Posterior vena cava (tissue), 2 donors: ENCODE measurements around the gene CACTIN. TPM values are rescaled to one million over a fixed set of nuclear protein-coding genes. Genes with fewer than 3 reads are reported as not detected.
A peak's percentile ranks its signal among the peaks of the same experiment; 100 is the strongest.
"Not testable (repeated sequence)": the region's sequence is repeated elsewhere in the genome, so short reads cannot be mapped to it uniquely, and the experiment has no call there.

Experiments
- DNase-seq: peaks from one replicate; pipeline ENCODE4 v3.0.0-alpha.2; 2020; ENCODE audit warnings: low spot score
- intact Hi-C, 2 donors: fragments of 100-400 bp; cut with DNase I; formaldehyde crosslinking; loops; one replicate each; pipeline versions ENCODE4 v1.14.1 to v1.14.2; 2022 to 2023
- total RNA-seq, 2 donors: library from RNA; stranded (reverse); fragmentation: NEBNext Ultra II Directional; extraction: Animal tissue kit (Norgen Biotek cat#: 25700); gene quantifications; one replicate each; pipeline ENCODE4 v1.2.1, GENCODE V29; 2021
- donor health status: DM: yes; HTN: yes; CAD: no.
- donor health status: DM: yes; HTN: yes; CAD: no.

Gene CACTIN
- total RNA-seq, 2 donors from 2014 or later, result 13.0 to 17.0 TPM

GRCh38 chr19:3605361-3605760 lies 21.2 kb downstream of the CACTIN start:
- intact Hi-C loops, result no loop called here
- no peak for DNase-seq

DNA sequence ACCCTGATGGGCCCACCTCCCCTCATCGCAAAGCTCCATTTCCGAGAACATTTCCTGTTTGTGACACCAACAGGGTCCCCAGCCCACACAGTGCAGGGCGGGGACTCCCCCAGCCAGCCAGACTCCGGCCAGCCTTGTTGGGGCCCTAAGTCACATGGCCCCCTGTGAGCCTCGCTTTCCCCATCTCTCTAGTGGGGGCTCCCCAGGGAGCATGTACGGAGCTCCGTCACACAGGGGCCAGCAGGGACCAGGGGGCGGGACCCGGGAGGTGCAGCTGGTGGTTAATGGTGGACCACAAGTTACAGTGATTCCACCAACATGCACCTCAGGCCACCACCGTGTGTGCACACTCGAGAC lies 21.6 kb downstream of the CACTIN start:
- intact Hi-C loops, result no loop called here
- DNase-seq, result peak; percentile 80

GRCh38 chr19:3604227-3604986 lies 22.2 kb downstream of the CACTIN start:
- DNase-seq, result peak; percentile 83
- intact Hi-C loops, result no loop called here

DNA sequence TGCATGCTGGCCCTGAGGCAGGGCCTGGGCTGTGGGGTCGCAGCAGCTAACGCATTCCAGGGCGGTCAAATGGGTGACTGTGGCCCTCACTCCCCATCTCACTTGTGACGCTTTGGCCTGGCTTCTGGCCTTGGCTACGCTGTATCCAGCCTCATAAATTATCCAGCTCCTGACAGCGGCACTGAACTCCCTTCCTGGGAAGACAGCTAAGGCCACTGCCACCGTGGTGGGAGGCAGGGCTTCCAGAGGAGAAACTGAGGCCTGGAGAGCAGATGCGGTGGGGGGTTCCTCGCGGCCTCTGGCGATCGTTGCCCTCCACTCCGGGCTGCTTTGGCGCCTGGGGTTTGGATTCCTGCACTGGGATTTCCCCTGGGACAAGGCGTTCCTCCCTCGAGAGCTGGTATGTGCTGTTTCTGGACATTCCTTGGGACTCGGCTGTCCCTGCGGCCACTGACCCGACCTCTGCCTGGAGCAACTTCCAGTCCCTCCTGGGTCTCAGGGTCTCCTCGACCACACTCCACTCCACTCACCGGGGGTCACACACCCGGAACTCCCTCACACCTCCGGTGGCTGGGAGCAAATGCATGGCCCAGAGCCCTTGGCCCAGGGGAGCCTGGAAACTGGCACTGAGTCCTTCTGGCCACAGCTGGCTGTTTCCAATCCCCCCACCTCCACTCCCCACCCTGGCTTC lies 23.3 kb downstream of the CACTIN start:
- DNase-seq, result peak; percentile 83
- intact Hi-C loops, result no loop called here

GRCh38 chr19:3601021-3601420 lies 25.6 kb downstream of the CACTIN start:
- DNase-seq, result no peak
- intact Hi-C loops, result no loop called here

GRCh38 chr19:3599776-3600187 lies 26.8 kb downstream of the CACTIN start:
- intact Hi-C loops, result no loop called here
- DNase-seq, result peak; percentile 67

DNA sequence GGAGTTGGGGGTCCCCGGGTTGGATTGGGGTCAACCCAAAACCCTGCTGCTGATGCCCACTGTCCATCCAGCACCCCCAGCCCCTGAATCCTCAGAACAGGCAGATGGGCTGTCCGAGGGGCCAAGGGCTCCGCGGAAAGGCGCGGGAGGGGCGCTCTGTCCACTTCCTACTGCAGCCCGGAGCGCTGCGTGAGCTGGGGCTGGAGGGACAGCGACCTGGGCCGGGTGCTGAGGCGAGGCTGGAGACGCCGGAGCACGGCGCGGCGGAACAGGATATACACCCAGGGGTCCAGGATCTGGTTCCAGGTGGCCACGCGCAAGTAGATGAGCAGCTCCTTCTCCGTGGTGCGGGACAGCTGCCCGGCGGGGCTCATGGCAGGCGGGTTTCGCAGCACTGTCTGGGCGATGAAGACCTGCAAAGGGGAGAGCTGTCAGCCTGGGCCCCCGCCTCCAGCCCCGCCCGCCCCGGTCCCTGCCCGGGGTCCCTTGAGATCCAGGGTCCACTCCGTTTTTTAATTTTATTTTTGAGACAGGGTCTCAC lies 31.0 kb downstream of the CACTIN start:
- peak; percentile 76 for DNase-seq
- intact Hi-C loops, result no loop called here

GRCh38 chr19:3593156-3593555 lies 33.4 kb downstream of the CACTIN start:
- intact Hi-C loops, result no loop called here
- peak; percentile 73 for DNase-seq

DNA sequence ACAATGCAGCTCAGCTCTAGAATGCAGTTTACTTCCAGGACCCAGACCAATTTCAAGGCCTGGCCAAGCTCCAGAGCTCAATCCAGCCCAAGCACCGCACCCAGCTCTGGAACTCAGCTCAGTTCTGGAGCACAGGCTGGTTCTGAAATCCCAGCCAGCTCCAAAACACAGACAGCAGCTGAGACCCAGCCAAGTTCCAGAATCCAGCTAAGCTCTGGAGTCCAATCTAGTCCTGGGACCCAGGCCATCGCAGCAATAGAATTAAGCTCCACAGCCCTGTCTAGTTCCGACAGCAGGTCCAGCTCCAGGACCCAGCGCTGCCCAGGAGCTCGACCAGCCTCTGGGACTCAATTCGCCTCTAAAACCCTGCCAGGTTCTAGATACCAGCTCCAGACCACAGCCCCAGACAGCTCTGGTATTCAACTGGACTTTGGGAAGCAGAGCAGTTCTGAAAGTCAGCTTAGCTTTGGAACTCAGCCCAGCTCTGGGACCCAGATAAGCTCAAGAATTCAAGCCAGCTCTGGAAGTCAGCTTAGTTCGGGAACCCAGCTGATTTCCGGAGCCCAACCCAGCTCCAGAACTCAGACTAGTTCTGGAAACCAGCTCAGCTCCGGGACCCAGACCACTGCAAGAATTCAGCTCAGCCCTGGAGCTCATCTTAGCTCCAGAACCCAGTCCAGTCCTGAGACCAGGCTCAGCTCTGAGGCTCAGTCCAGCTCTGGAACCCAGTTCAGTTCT lies 34.5 kb downstream of the CACTIN start:
- intact Hi-C loops, result no loop called here
- peak; percentile 55 for DNase-seq

DNA sequence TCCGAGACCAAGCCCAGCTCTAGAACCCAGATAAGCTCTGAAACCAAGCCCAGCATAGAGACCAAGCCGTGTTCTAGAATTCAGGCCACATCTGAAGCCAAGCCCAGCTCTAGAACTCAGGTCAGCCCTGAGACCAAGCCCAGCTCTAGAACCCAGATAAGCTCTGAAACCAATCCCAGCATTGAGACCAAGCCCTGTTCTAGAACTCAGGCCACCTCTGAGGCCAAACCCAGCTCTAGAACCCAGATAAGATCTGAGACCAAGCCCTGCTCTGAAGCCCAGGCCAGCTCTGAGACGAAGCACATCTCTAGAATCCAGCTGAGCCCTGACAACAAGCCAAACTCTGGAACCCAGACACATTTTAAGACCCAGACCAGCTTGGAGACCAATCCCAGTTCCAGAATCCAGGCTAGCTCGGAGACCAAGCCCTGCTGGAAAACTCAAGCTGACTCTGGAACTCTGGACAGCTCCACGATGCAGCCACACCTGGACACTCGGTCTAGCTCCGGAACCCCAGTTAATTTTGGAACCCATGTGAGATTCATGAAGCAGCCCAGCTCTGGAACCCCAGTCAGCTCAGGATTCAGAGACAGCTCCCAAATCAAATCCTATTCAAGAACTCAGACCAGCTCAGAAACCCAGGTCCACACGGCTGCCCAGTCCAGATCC lies 35.5 kb downstream of the CACTIN start:
- peak; percentile 63 for DNase-seq
- intact Hi-C loops, result no loop called here

- intact Hi-C loops, result no loop called here
- peak; percentile 74 for DNase-seq
These were observed 36.6 kb downstream of the CACTIN start for GRCh38 chr19:3589949-3590348.

- intact Hi-C loops, result no loop called here
- peak; percentile 64 for DNase-seq
These were observed 37.2 kb downstream of the CACTIN start for GRCh38 chr19:3589439-3589838.

- intact Hi-C loops, result loop anchor here in 1 of 2 donors (2.0 kb wide), 1 partner anchor 32 kb away; no protein-coding TSS in a partner anchor
- DNase-seq, result peak; percentile 64
These were observed 39.8 kb downstream of the CACTIN start for GRCh38 chr19:3586707-3587346.

- intact Hi-C loops, result loop anchor here in 1 of 2 donors (2.0 kb wide), 1 partner anchor 33 kb away; no protein-coding TSS in a partner anchor
These were observed 40.4 kb downstream of the CACTIN start for GRCh38 chr19:3586127-3586626.

DNA sequence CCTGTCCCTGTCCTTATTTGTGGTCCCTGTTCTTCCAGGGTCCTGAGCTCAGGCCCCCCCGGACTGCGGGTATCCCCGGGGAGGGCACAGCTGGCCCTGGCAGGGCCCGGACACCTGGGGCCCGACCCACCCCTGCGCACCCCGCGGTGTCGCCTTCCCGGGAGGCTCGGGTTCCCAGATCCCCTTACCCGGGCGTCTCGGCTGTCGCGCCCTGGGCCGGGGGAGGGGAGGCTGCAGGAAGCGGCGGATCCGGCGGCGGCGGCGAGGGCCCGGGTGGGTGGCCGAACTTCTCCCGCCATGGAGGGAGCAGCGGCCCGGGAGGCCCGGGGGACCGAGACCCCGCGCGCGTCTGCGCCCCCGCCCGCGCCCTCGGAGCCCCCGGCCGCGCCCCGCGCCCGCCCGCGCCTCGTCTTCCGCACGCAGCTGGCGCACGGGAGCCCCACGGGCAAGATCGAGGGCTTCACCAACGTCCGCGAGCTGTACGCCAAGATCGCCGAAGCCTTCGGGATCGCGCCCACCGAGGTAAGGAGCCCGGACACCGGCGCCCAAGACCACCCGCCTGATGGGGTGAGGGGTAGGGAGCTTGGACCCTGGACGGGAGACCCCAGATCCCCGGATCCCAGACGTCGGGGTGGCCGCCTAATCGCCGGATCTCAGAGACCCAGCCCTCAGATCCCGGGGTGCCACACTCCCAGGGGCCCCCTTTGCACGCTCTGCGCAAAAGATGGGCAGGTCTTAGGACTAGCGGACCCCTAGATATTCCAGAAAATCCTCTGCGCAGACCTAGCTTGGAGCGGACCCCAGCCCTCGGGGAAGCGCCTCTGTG lies 41.1 kb downstream of the CACTIN start, which contains the start of gene GIPC3:
Gene GIPC3 (plus strand): TSS at position 178 of the 826 bp plus-strand sequence. CDS start 120 bp downstream, at position 298.
- intact Hi-C loops, result loop anchor here in 1 of 2 donors (2.0 kb wide), 1 partner anchor 33 kb away; no protein-coding TSS in a partner anchor
- no peak for DNase-seq

More at GRCh38 chr19:3586127-3586626, 40.4 kb downstream of the CACTIN start:
- no peak for DNase-seq

- DNase-seq, intact Hi-C loops: not testable (repeated sequence)
These were observed 42.4 kb downstream of the CACTIN start for GRCh38 chr19:3584036-3584802.

DNA sequence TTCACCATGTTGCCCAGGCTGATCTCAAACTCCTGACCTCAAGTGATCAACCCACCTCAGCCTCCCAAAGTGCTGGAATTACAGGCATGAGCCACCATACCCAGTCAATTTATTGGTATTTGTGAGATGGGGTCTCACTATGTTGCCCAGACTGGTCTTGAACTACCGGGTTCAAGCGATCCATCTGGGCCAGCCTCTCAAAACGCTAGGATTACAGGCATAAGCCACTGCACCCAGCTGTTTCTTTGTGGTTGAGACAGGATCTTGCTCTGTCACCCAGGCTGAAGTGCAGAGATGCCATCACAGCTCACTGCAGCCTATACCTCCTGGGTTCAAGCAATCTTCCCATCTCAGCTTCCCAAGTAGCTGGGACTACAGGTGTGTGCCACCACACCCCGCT lies 44.8 kb downstream of the CACTIN start:
- intact Hi-C loops, result not testable (repeated sequence)

More for the DNA sequence above, 44.8 kb downstream of the CACTIN start:
- not testable (repeated sequence) for DNase-seq
